HG03060 (cell line): Measurements from ENCODE around the gene SMIM32.

ENCODE experiments used
- ATAC-seq: cut with Tn5 transposase; IDR thresholded peaks from one replicate; pipeline ENCODE4 v1.9.1; 2021; ENCODE audit warnings: low read depth, moderate number of reproducible peaks; ENCODE audit not compliant: unreplicated experiment

Gene SMIM32

GRCh38 chr5:136208916-136209315 lies 16.0 kb upstream of the SMIM32 start:
- ATAC-seq, result no peak

GRCh38 chr5:136207631-136208030 lies 14.7 kb upstream of the SMIM32 start:
- ATAC-seq, result no peak

GRCh38 chr5:136206361-136206760 lies 13.4 kb upstream of the SMIM32 start:
- ATAC-seq, result no peak

GRCh38 chr5:136205941-136206340 lies 13.0 kb upstream of the SMIM32 start:
- no peak for ATAC-seq

- ATAC-seq, result no peak
Observed at GRCh38 chr5:136205061-136205702, 12.2 kb upstream of the SMIM32 start.

- no peak for ATAC-seq
Observed at GRCh38 chr5:136203303-136203922, 10.5 kb upstream of the SMIM32 start.

- ATAC-seq, result no peak
Observed at GRCh38 chr5:136202469-136203205, 9.7 kb upstream of the SMIM32 start.

- ATAC-seq, result no peak
Observed at GRCh38 chr5:136201870-136202269, 8.9 kb upstream of the SMIM32 start.

GRCh38 chr5:136200761-136201160 lies 7.8 kb upstream of the SMIM32 start:
- no peak for ATAC-seq

- no peak for ATAC-seq
Observed at GRCh38 chr5:136200130-136200529, 7.2 kb upstream of the SMIM32 start.

GRCh38 chr5:136199408-136199807 lies 6.4 kb upstream of the SMIM32 start:
- ATAC-seq, result no peak

GRCh38 chr5:136198453-136198852 lies 5.5 kb upstream of the SMIM32 start:
- no peak for ATAC-seq

- no peak for ATAC-seq
Observed at GRCh38 chr5:136197462-136198142, 4.6 kb upstream of the SMIM32 start.

GRCh38 chr5:136195971-136196820 lies 3.2 kb upstream of the SMIM32 start:
- no peak for ATAC-seq

- ATAC-seq, result no peak
Observed at GRCh38 chr5:136194576-136194975, 1.6 kb upstream of the SMIM32 start.

- no peak for ATAC-seq
Observed at GRCh38 chr5:136193322-136193935, 467 bp upstream of the SMIM32 start.

- ATAC-seq, result no peak
Observed at GRCh38 chr5:136192015-136192525, 892 bp downstream of the SMIM32 start.

- ATAC-seq, result no peak
Observed at GRCh38 chr5:136191304-136192014, 1.5 kb downstream of the SMIM32 start.

- ATAC-seq, result no peak
Observed at GRCh38 chr5:136190904-136191303, 2.1 kb downstream of the SMIM32 start.
